ENCODE results near the gene NUP62CL. TPM values are rescaled to one million over a fixed set of nuclear protein-coding genes. Genes with fewer than 3 reads are reported as not detected.

NUP62CL gene
- polyA plus RNA-seq, 1 donor (not counting 4 experiments of a cell fraction or from before 2014, with no cell fraction given) = 2.6 TPM

GRCh38 chrX:107207089-107207488 is 856 bp upstream of the NUP62CL start:
- H3K4me2 ChIP-seq (ENCODE audit: control insufficient read depth, extremely low read depth, insufficient read depth, low read depth, low read length) = no peak overlapping the region
- H2AFZ ChIP-seq (ENCODE audit: control insufficient read depth, low read length) = no peak overlapping the region
- no peak for TF ChIP-seq EZH2 (IDR thresholded peaks at IDR 0.05; ENCODE audit: low read length)
- no peak for TF ChIP-seq CTCF (optimal IDR thresholded peaks at IDR 0.05 in 1 of 3, IDR thresholded peaks at IDR 0.05 in 1 of 3, conservative IDR thresholded peaks at IDR 0.05 in 1 of 3; ENCODE audit: extremely low read depth in 1 of 3, insufficient read depth in 2 of 3, low read length in 3 of 3)
- H3K9me3 ChIP-seq (ENCODE audit: control insufficient read depth, low read depth, low read length) = no peaks in the 10 kb centered on the region
- no peak overlapping the region for H3K4me3 ChIP-seq (ENCODE audit: control insufficient read depth in 2 of 3, extremely low read depth in 1 of 3, insufficient read depth in 2 of 3, low read depth in 1 of 3, low read length in 3 of 3)
- no peak for FAIRE-seq
- H3K4me1 ChIP-seq (ENCODE audit: control insufficient read depth, extremely low read depth, insufficient read depth, low read length) = peaks cover 1% of the 10 kb centered on the region
- no peaks in the 10 kb centered on the region for H4K20me1 ChIP-seq (ENCODE audit: control insufficient read depth, extremely low read depth, insufficient read depth, low read length)
- no peaks in the 10 kb centered on the region for H3K36me3 ChIP-seq (ENCODE audit: control insufficient read depth in 2 of 2, extremely low read depth in 1 of 2, insufficient read depth in 2 of 2, low read length in 2 of 2)
- no peak overlapping the region for H3K9ac ChIP-seq (ENCODE audit: control insufficient read depth, extremely low read depth, insufficient read depth, low read length)
- H3K79me2 ChIP-seq (ENCODE audit: control insufficient read depth, insufficient read depth, low read length) = no peaks in the 10 kb centered on the region
- H3K9me1 ChIP-seq (ENCODE audit: control insufficient read depth, extremely low read depth, insufficient read depth, low read length) = no peaks in the 10 kb centered on the region
- H3K27ac ChIP-seq (ENCODE audit: control insufficient read depth, insufficient read depth, low read length) = no peak overlapping the region
- DNase-seq (ENCODE audit: low read depth, low spot score) = no peak
- dilution Hi-C loops (cut with MboI; ENCODE audit: extremely low pct_ligation_motif_present, low sequenced_read_pairs) = no loop called here
- H3K27me3 ChIP-seq (ENCODE audit: control insufficient read depth, extremely low read depth, insufficient read depth, low read length) = no peaks in the 10 kb centered on the region

- Histone ChIP-seq H3K27ac (ENCODE audit: control insufficient read depth, insufficient read depth, low read length) (no peak overlapping the region), H3K4me3 (ENCODE audit: control insufficient read depth in 2 of 3, extremely low read depth in 1 of 3, insufficient read depth in 2 of 3, low read depth in 1 of 3, low read length in 3 of 3) (peak overlapping the region in 1 of 3 experiments; percentile 79), H3K9me1 (ENCODE audit: control insufficient read depth, extremely low read depth, insufficient read depth, low read length) (no peaks in the 10 kb centered on the region), H3K9me3 (ENCODE audit: control insufficient read depth, low read depth, low read length) (no peaks in the 10 kb centered on the region), H3K4me2 (ENCODE audit: control insufficient read depth, extremely low read depth, insufficient read depth, low read depth, low read length) (peak overlapping the region; percentile 81), H2AFZ (ENCODE audit: control insufficient read depth, low read length) (no peak overlapping the region), H3K36me3 (ENCODE audit: control insufficient read depth in 2 of 2, extremely low read depth in 1 of 2, insufficient read depth in 2 of 2, low read length in 2 of 2) (no peaks in the 10 kb centered on the region), H3K27me3 (ENCODE audit: control insufficient read depth, extremely low read depth, insufficient read depth, low read length) (no peaks in the 10 kb centered on the region), H3K4me1 (ENCODE audit: control insufficient read depth, extremely low read depth, insufficient read depth, low read length) (no peaks in the 10 kb centered on the region), H3K79me2 (ENCODE audit: control insufficient read depth, insufficient read depth, low read length) (no peaks in the 10 kb centered on the region), H4K20me1 (ENCODE audit: control insufficient read depth, extremely low read depth, insufficient read depth, low read length) (no peaks in the 10 kb centered on the region), H3K9ac (ENCODE audit: control insufficient read depth, extremely low read depth, insufficient read depth, low read length) (no peak overlapping the region)
- dilution Hi-C loops (cut with MboI; ENCODE audit: extremely low pct_ligation_motif_present, low sequenced_read_pairs) = no loop called here
- no peak for FAIRE-seq
- TF ChIP-seq CTCF (optimal IDR thresholded peaks at IDR 0.05 in 1 of 3, IDR thresholded peaks at IDR 0.05 in 1 of 3, conservative IDR thresholded peaks at IDR 0.05 in 1 of 3; ENCODE audit: extremely low read depth in 1 of 3, insufficient read depth in 2 of 3, low read length in 3 of 3) = no peak
- TF ChIP-seq EZH2 (IDR thresholded peaks at IDR 0.05; ENCODE audit: low read length) = no peak
- no peak for DNase-seq (ENCODE audit: low read depth, low spot score)
These were observed 448 bp upstream of the NUP62CL start for GRCh38 chrX:107206697-107207065.
